GM20000 (cell line): Measurements from ENCODE around the gene INA.
A peak's percentile ranks its signal among the peaks of the same experiment; 100 is the strongest.
"Not testable (repeated sequence)": the region's sequence is repeated elsewhere in the genome, so short reads cannot be mapped to it uniquely, and the experiment has no call there.

ENCODE experiments used
- DNase-seq: peaks from one replicate; pipeline ENCODE4 v3.0.0; 2012; ENCODE audit warnings: low spot score
- TF ChIP-seq, protein P1 (sequence below): IDR thresholded peaks from 2 replicates; pipeline ENCODE4 v1.5.1; 2012; ENCODE audit warnings: mild to moderate bottlenecking, control low read depth; ENCODE audit errors: extremely low read depth, missing control alignments

The INA gene

DNA sequence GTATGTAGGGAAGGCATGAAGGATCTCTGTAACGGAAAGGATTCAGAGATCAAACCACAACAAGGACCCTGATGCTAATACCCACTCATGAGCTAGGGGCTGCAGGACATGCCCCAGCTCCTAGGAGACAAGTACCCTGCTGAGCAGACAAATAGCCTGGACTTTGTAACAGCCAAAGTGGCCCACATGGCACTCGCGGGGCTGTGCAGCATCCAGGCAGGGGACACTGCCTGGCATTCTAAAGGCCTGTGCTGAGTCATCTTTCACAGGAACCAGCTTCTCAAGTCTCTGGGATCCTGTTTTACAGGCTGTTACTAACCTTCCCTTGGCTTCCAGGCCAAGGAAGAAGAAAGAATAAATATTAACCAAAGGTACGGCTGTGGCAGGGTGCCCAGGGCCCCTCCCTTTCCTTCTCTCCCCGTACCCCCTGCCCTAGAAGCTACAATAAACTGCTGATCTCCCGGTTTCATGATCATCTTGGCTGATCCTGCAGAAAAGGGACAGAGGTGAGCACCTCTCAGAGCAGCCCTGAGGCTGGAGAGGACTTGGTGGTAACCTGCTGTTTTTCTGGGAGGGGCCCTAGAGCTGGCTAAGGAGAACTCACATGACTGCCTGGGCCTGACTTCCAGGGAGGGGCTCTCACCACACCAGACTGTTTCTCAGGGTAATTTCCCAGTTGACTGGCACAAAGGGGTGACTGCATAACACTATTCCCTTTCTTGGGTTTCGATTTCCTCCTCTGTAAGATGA lies 35.5 kb upstream of the INA start:
- TF ChIP-seq, protein P1, sequence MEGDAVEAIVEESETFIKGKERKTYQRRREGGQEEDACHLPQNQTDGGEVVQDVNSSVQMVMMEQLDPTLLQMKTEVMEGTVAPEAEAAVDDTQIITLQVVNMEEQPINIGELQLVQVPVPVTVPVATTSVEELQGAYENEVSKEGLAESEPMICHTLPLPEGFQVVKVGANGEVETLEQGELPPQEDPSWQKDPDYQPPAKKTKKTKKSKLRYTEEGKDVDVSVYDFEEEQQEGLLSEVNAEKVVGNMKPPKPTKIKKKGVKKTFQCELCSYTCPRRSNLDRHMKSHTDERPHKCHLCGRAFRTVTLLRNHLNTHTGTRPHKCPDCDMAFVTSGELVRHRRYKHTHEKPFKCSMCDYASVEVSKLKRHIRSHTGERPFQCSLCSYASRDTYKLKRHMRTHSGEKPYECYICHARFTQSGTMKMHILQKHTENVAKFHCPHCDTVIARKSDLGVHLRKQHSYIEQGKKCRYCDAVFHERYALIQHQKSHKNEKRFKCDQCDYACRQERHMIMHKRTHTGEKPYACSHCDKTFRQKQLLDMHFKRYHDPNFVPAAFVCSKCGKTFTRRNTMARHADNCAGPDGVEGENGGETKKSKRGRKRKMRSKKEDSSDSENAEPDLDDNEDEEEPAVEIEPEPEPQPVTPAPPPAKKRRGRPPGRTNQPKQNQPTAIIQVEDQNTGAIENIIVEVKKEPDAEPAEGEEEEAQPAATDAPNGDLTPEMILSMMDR: no peak
- no peak for DNase-seq

DNA sequence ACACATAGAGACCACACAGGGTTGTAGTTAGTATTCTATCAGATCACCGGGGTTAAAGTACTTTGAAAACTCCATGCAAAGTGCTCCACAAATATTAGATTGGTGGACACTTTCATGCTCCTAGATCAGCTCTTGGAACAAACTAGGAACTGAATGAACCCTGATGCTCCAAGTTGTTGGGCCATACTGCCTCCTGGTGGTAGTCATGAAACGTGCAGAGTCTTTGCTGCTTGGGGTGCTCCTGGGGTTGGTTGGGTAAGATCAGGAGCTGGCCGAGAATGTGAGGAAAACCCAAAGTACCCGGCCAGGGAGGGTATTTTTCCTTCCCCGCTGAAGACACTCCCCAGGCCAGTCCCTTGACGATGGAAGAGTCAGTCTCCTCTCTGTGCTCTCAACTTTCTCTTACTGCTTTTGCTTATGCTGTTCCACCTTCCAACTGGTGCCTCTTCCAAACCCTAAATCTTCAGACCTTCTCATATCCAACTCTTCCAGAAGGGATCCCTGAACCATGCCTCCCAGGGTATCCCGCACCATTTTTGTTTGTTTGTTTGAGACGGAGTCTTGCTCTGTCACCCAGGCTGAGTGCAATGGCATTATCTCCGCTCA lies 32.2 kb upstream of the INA start:
- TF ChIP-seq, protein P1: peak; percentile 76
- DNase-seq: peak; percentile 87

DNA sequence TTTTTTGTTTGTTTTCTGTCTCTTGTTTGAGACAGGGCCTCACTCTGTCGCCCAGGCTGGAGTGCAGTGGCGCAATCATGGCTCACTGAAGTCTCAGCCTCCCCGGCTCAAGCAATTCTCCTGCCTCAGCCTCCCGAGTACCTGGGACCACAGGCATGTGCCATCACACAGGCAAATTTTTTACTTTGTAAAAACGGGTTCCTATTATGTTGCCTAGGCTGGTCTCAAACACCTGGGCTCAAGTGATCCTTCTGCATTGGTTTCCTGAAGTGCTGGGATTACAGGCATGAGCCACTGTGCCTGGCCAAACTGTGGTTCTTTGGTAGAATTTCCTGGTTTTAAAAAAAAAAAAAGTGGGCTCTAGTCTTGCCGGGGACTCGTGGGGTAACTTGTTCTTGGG lies 31.4 kb upstream of the INA start, which contains the start of gene RPEL1:
RPEL1 (plus strand) TSS at position 301 of the 400 bp plus-strand sequence. CDS start 110 bp downstream, outside the sequence.
- not testable (repeated sequence) for DNase-seq

DNA sequence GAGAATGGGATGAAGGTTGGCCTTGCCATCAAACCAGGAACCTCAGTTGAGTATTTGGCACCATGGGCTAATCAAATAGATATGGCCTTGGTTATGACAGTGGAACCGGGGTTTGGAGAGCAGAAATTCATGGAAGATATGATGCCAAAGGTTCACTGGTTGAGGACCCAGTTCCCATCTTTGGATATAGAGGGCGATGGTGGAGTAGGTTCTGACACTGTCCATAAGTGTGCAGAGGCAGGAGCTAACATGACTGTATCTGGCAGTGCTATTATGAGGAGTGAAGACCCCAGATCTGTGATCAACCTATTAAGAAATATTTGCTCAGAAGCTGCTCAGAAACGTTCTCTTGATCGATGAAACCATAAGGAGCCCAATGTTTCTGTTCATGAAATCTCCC lies 30.6 kb upstream of the INA start:
- no peak for DNase-seq
- TF ChIP-seq, protein P1: no peak

DNA sequence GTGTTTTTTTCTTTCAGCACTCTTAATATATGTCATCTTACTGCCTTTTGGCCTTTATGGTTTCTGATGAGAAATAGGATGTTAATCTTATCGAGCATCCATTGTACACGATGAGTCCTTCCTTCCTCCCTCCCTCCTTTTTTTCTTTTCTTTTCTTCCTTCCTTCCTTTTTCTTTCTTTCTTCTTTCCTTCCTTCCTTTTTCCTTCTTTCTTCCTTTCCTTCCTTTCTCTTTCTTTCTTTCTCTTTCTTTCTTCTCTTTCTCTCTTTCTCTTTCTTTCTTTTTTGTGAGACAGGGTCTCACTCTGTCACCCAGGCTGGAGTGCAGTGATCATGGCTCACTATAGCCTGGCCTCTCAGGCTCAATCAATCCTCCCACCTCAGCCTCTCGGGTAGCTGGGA lies 22.8 kb upstream of the INA start:
- no peak for DNase-seq
- TF ChIP-seq, protein P1: no peak

DNA sequence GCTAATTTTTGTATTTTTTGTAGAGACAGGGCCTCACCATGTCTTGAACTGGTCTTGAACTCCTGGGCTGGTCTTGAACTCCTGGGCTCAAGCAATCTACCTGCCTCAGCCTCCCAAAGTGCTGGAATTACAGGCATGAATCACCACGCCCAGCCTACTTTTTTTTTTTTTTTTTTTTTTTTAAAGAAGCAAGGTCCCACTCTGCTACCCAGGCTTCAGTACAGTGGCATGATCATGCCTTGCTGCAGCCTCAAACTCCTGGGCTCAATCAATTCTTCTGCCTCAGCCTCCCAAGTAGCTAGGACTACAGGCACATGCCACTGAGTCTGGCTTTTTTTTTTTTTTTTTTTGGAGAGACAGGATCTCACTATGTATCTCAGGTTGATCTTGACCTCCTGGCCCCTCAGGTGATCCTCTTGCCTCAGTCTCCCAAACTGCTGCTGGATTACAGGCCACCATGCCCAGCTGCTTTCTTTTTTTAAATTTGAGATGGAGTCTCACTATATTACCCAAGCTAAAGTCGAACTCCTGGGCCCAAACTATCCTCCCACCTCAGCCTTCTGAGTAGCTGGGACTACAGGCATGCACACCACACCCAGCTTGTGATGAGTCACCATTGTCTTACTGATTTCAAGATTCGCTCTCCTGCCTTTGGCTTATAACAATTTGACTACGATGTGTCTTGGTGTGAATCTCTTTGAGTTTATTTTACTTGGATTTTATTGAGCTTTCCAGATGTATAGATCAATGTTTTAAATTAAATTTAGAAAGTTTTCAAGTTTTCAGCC lies 22.2 kb upstream of the INA start:
- DNase-seq: no peak
- TF ChIP-seq, protein P1: no peak

DNA sequence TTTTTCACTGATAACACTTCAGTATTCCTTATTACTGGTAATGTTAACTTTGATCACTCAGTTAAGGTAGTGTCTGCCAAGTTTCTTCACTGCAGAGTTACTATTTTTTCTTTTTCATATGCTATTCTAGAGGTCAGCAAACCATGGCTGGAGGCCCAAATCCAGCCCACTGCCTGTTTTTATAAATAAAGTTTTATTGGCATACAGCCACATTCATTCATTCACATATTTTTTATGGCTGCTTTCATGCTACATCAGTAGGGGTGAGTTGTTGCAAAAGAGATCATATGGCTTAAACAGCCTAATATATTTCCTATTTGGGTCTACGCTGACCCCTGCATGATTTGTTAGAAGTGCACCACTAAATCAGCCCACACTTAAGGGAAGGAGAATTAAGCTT lies 20.3 kb upstream of the INA start:
- TF ChIP-seq, protein P1: no peak
- no peak for DNase-seq
